Uterus (tissue), 2 donors: ENCODE measurements around the gene HDGFL3.

ENCODE experiments used
- CTCF ChIP-seq, 4 experiments: fragments of 200-600 bp in 2 of 4; fragments of 450-650 bp in 2 of 4; sonication (generic) in 2 of 4; IDR thresholded peaks; one replicate each; pipeline ENCODE4 v1.5.1; 2016 to 2019; ENCODE audit warnings: antibody characterized with exemption in 4 of 4, mild to moderate bottlenecking in 2 of 4, moderate library complexity in 1 of 4
- POLR2A ChIP-seq, 2 donors: fragments of 450-650 bp; IDR thresholded peaks; one replicate each; pipeline ENCODE4 v1.6.1; 2016; ENCODE audit warnings: antibody characterized with exemption in 2 of 2, mild to moderate bottlenecking in 1 of 2, moderate library complexity in 1 of 2

- TF ChIP-seq CTCF (IDR thresholded peaks at IDR 0.05), result no peak
- no peak for TF ChIP-seq POLR2A (IDR thresholded peaks at IDR 0.05)
Observed at GRCh38 chr15:83207009-83207659, 489 bp downstream of the HDGFL3 start.
